ENCODE results near the gene KIF15.
"Not testable (repeated sequence)": the region's sequence is repeated elsewhere in the genome, so short reads cannot be mapped to it uniquely, and the experiment has no call there.

GRCh38 chr3:44816334-44816733 is 54.7 kb downstream of the KIF15 start:
- not testable (repeated sequence) for TF ChIP-seq POLR2A, POLR2AphosphoS5, CTCF (IDR thresholded peaks at IDR 0.05)

Measured in stomach (tissue), 4 donors.